Measurements from ENCODE around the gene LAMA2.

DNA sequence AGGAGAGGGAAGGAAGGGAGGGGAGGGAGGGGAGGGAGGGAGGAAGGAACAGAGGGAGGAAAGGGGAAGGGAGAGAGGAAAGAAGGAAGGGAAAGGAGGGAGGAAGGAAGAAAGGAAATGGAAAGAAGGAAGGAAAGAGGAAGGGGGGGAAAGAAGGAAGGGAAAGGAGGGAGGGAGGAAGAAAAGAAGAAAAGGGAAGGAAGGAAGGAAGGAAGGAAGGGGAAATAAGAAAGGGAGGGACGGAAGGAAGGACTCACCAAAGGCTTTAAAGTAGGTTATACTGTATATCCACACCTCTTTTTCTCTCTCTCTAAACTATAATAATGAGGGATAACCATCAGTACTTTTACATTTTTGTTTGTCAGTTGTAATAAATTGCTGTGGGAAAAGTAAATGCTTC, 502.2 kb downstream of the LAMA2 start:
- TF ChIP-seq, protein P1, sequence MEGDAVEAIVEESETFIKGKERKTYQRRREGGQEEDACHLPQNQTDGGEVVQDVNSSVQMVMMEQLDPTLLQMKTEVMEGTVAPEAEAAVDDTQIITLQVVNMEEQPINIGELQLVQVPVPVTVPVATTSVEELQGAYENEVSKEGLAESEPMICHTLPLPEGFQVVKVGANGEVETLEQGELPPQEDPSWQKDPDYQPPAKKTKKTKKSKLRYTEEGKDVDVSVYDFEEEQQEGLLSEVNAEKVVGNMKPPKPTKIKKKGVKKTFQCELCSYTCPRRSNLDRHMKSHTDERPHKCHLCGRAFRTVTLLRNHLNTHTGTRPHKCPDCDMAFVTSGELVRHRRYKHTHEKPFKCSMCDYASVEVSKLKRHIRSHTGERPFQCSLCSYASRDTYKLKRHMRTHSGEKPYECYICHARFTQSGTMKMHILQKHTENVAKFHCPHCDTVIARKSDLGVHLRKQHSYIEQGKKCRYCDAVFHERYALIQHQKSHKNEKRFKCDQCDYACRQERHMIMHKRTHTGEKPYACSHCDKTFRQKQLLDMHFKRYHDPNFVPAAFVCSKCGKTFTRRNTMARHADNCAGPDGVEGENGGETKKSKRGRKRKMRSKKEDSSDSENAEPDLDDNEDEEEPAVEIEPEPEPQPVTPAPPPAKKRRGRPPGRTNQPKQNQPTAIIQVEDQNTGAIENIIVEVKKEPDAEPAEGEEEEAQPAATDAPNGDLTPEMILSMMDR (IDR thresholded peaks at IDR 0.05; ENCODE audit: extremely low read depth in 1 of 2, insufficient read depth in 1 of 2, low read depth in 1 of 2, low read length in 2 of 2) = no peak
- TF ChIP-seq POLR2AphosphoS5 (IDR thresholded peaks at IDR 0.05; ENCODE audit: insufficient read depth, low read depth, low read length) (no peak), POLR2A (IDR thresholded peaks at IDR 0.05; ENCODE audit: low read depth, low read length) (no peak), EZH2 (IDR thresholded peaks at IDR 0.05; ENCODE audit: borderline replicate concordance, low read depth, low read length, severe bottlenecking) (no peak), JUN (IDR thresholded peaks at IDR 0.05; ENCODE audit: borderline replicate concordance, insufficient read depth, insufficient read length, low read depth) (no peak), GATA2 (IDR thresholded peaks at IDR 0.05; ENCODE audit: insufficient read depth, insufficient read length, low read depth, low read length) (no peak)
- TF ChIP-seq, protein P2, sequence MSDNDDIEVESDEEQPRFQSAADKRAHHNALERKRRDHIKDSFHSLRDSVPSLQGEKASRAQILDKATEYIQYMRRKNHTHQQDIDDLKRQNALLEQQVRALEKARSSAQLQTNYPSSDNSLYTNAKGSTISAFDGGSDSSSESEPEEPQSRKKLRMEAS (IDR thresholded peaks at IDR 0.05; ENCODE audit: insufficient read depth, insufficient read length) = no peak

Measured in endothelial cell of umbilical vein (primary cell).